ENCODE data around the gene MCOLN2.

- TF ChIP-seq CTCF (conservative IDR thresholded peaks at IDR 0.05; ENCODE audit: low read depth, low read length): no peak
- no peak for TF ChIP-seq EZH2 (IDR thresholded peaks at IDR 0.05; ENCODE audit: borderline replicate concordance, low read depth, low read length, poor library complexity, severe bottlenecking)
These were observed 83.4 kb downstream of the MCOLN2 start for GRCh38 chr1:84913555-84913892.

Data from A673 (cell line).